Epidermal melanocyte (primary cell): ENCODE data around the gene MAP1A.

Experiments
- DNase-seq: peaks from one replicate; pipeline ENCODE4 v3.0.0; 2011; ENCODE audit warnings: low spot score; ENCODE audit not compliant: insufficient read length

MAP1A gene

GRCh38 chr15:43510200-43511011, 7.0 kb upstream of the MAP1A start:
- DNase-seq: peak; percentile 85

DNA sequence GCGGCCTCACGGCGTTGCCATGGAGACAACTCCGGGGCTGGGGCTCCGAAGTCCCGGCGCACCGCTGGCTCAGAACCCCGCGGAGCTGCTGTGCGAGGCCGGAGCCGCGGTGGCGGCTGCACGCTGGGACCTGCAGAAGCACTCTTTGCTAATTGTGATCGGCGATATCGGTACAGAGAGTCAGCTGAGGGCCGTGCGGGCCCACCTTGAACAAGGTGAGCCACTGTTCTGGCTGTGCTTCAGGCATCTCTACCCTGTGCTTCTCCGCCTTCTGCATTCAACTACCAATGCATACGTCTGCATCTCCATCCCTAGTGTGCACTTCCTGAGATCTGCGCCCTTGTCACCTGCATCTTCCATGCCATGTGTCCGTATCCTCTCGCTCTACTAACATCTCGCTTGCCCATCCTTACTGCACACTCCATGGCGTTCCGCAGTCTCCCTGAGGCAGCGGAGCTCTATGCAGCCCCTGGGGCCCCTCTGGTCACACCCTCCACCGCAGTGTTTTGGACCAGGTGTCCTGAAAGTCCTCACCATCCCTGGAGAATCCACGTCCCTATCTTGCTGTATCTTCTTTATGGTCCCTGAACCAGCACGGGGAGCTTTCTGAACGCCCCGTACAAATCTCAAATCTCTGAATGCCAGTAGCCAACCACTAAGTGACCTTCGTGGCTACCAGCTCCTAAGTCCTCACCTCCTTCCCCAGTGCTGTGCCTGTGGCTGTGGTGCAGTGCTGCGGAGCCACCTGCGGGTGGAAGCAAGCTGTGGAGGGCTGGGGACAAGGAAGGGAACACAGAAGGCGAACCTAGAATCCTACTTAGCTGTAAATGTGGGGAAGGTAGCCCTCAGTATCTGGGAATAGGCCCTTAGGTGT, 6.2 kb upstream of the MAP1A start:
- DNase-seq: no peak

GRCh38 chr15:43513550-43513949, 3.9 kb upstream of the MAP1A start:
- no peak for DNase-seq

DNA sequence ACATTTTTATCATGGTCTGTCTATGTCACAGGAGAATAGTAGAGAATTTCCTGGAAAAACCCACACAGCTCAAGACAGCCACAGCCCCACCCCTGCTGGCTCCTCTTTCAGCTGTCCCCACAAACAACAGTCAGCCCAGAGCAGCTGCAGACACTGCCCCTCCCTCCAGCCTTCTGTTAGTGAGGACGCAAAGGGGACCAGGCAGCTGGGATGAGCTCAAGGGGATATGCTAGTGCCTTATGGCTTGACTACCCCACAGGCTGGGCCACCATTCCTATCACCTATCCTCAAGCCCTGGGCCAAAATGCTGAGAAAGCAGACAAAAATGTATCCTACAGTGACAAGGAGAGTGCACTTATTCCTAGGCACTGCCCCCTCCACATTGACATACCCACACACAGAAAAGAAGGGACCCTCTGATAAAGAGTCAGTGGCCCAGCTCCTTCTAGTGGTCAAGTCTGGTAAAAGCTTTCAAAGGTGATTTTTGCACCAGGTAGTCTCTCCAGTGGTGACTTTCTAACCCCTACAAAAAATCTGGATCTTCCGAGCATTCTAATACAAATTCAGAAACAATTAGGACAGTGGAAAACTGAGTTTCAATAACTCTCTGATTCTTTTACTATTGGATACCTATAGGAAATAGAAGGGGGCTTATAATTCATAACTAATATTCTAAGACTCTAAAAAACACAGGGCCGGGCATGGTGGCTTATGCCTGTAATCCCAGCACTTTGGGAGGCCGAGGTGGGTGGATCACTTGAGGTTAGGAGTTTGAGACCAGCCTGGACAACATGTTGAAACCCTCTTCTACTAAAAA, 3.0 kb upstream of the MAP1A start:
- no peak for DNase-seq

- no peak for DNase-seq
These were observed 1.7 kb upstream of the MAP1A start for GRCh38 chr15:43515741-43516140.

GRCh38 chr15:43516185-43516584, 1.2 kb upstream of the MAP1A start:
- no peak for DNase-seq

DNA sequence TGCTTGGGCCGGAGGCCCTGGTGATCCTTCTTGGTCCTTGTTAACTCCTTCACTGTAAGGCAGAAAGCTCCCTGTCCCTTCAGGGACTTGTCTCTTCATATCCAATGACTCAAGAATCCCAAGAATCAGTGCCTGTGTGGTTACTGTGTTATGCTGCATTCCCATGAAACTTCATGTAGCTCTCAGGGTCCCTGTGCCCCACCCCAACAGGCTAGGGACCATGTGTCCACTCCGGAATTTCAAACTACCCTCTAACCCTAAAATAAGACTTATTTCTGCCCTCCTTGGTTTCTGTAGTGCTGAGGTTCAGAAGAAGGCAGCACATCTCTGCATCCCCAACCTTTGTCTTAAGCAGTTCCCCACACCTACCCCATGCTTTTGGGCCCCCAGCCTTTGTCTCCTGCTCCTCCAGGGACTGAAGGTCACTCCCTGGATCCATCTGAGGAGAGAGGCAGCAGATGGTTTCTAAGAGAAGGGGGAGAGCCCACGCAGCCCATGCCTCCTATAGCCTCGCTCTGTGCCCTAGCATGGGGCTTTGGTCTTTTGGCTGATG, 531 bp upstream of the MAP1A start:
- DNase-seq: no peak

DNA sequence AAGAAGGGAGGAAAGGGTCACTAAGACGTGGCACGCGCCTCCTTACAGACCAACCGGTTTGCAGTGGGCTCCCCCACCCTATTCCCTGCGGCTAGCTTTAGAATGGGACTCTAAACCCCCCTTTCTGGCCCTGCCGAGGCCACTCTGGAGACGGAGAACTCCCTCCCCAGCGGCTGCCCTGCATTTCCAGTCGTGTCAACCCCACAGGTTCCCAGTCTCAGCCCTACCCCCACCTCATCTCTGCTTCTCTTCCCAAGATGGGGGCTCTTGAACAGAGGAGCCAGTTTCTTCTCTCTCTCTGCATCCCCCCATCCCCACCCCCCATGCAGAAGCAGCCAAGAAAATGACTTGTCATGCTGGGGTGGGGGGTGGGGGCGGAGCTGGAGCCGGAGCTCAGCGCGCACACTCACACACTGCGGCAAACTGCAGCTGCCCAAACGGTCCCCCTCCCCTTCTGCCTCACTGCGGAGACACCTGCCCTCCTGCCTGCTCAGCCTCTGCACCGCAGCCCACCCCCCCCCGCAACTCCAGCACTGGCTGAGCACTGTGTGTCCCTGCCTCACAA, 871 bp downstream of the MAP1A start:
- DNase-seq: no peak

DNA sequence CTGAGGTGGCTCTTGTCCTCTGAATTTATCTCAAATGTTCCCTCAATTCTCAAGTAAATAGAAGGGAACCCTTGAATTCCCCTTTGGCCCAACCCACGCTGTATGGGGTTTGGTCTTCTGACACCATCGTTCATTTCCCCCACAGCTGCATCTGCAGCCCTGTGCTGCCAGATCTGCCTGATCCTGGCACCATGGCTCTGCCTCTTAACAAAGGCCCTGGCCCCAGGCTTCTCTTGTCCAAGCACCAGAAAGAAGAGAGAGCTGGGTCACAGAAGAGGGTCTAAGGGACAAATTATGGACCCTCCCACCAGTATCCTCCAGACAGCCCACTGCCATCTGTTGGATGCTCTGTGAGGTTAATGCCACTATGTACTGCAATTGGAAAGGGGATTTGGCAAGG, 1.8 kb downstream of the MAP1A start:
- DNase-seq: no peak

DNA sequence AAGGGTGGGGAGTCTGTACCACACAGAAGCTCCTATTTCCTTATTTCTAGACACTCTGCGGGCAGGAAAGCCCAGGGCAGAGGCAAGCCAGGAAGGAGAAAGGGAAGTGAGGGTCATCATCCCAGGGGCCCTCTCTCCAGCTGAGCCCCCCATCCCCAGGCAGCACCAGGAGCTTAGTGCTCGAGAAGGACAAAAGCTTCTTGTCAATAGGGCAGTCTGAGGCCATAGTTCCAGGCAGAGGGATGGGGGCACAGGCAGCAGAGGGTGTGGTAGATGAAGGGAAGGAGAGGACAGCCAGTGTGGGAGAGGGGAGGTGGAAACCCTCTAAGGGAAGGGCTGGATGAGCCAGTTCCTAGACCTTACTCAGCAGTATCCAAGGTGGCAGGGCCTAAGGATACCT, 2.7 kb downstream of the MAP1A start:
- no peak for DNase-seq

GRCh38 chr15:43521419-43521818, 4.0 kb downstream of the MAP1A start:
- DNase-seq: no peak

DNA sequence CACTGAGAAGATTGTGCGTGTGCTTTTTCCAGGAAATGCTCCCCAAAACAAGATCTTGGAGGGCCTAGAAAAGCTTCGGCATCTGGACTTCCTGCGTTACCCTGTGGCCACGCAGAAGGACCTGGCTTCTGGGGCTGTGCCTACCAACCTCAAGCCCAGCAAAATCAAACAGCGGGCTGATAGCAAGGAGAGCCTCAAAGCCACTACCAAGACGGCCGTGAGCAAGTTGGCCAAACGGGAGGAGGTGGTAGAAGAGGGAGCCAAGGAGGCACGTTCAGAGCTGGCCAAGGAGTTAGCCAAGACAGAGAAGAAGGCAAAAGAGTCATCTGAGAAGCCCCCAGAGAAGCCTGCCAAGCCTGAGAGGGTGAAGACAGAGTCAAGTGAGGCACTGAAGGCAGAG, 4.8 kb downstream of the MAP1A start:
- no peak for DNase-seq

DNA sequence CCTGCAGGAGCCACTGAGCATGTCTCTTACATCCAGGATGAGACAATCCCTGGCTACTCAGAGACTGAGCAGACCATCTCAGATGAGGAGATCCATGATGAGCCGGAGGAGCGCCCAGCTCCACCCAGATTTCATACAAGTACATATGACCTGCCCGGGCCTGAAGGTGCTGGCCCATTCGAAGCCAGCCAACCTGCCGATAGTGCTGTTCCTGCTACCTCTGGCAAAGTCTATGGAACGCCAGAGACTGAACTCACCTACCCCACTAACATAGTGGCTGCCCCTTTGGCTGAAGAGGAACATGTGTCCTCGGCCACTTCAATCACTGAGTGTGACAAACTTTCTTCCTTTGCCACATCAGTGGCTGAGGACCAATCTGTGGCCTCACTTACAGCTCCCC, 6.2 kb downstream of the MAP1A start:
- no peak for DNase-seq

GRCh38 chr15:43524254-43524845, 6.9 kb downstream of the MAP1A start:
- no peak for DNase-seq

GRCh38 chr15:43525131-43525530, 7.7 kb downstream of the MAP1A start:
- no peak for DNase-seq

DNA sequence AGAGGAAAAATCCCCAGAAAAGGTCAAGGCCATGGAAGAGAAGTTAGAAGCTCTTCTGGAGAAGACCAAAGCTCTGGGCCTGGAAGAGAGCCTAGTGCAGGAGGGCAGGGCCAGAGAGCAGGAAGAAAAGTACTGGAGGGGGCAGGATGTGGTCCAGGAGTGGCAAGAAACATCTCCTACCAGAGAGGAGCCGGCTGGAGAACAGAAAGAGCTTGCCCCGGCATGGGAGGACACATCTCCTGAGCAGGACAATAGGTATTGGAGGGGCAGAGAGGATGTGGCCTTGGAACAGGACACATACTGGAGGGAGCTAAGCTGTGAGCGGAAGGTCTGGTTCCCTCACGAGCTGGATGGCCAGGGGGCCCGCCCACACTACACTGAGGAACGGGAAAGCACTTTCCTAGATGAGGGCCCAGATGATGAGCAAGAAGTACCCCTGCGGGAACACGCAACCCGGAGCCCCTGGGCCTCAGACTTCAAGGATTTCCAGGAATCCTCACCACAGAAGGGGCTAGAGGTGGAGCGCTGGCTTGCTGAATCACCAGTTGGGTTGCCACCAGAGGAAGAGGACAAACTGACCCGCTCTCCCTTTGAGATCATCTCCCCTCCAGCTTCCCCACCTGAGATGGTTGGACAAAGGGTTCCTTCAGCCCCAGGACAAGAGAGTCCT, 9.0 kb downstream of the MAP1A start:
- no peak for DNase-seq

GRCh38 chr15:43527016-43527801, 9.8 kb downstream of the MAP1A start:
- no peak for DNase-seq

GRCh38 chr15:43527802-43528541, 10.6 kb downstream of the MAP1A start:
- no peak for DNase-seq

DNA sequence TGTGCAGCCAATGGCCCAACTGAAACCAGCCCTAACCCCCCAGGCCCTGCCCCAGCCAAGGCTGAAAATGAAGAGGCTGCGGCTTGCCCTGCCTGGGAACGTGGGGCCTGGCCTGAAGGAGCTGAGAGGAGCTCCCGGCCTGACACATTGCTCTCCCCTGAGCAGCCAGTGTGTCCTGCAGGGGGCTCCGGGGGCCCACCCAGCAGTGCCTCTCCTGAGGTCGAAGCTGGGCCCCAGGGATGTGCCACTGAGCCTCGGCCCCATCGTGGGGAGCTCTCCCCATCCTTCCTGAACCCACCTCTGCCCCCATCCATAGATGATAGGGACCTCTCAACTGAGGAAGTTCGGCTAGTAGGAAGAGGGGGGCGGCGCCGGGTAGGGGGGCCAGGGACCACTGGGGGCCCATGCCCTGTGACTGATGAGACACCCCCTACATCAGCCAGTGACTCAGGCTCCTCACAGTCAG, 11.2 kb downstream of the MAP1A start:
- DNase-seq: no peak
